Measurements from ENCODE around the gene NTN4.
A peak's percentile ranks its signal among the peaks of the same experiment; 100 is the strongest.

NTN4 gene

GRCh38 chr12:95648990-95649791 lies 141.4 kb downstream of the NTN4 start:
- in situ Hi-C loops (cut with HindIII; ENCODE audit: low pct_unique_long_range_greater_than_20kb, low sequenced_read_pairs): no loop called here
- peak; percentile 88 to 97 for DNase-seq (ENCODE audit: low read depth in 1 of 2, low spot score in 1 of 2)
- peak; percentile 78 for TF ChIP-seq JUND (IDR thresholded peaks at IDR 0.05; ENCODE audit: low read depth)

- DNase-seq (ENCODE audit: low read depth in 1 of 2, low spot score in 1 of 2): peak in 1 of 2 experiments; percentile 31
- in situ Hi-C loops (cut with HindIII; ENCODE audit: low pct_unique_long_range_greater_than_20kb, low sequenced_read_pairs): no loop called here
- no peak for TF ChIP-seq JUND (IDR thresholded peaks at IDR 0.05; ENCODE audit: low read depth)
Observed at GRCh38 chr12:95646781-95647190, 143.8 kb downstream of the NTN4 start.

DNA sequence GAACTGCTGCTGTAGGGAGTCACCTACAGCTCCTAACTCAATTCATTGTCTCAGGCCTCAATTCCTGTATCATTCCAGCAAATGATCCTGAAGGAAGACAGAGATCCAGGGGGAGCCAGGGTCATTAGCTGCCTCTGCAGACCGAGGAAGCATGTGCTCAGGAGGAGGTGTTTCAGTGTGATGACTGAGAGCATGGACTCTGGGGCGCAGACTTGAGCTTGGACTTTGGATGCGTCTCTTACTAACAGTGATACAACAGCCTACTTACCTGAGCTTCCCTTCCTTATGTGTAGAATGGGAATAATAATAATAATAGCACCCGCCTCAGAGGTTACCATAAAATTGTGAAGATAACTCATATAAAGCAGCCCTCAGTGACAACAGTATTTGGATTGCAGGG lies 147.3 kb downstream of the NTN4 start:
- no peak for TF ChIP-seq JUND (IDR thresholded peaks at IDR 0.05; ENCODE audit: low read depth)
- no peak for DNase-seq (ENCODE audit: low read depth in 1 of 2, low spot score in 1 of 2)

GRCh38 chr12:95642583-95642982 lies 148.0 kb downstream of the NTN4 start:
- DNase-seq (ENCODE audit: low read depth in 1 of 2, low spot score in 1 of 2): no peak
- TF ChIP-seq JUND (IDR thresholded peaks at IDR 0.05; ENCODE audit: low read depth): no peak
- in situ Hi-C loops (cut with HindIII; ENCODE audit: low pct_unique_long_range_greater_than_20kb, low sequenced_read_pairs): no loop called here

More for the DNA sequence above, 147.3 kb downstream of the NTN4 start:
- in situ Hi-C loops (cut with HindIII; ENCODE audit: low pct_unique_long_range_greater_than_20kb, low sequenced_read_pairs): no loop called here

GRCh38 chr12:95641299-95641952 lies 149.1 kb downstream of the NTN4 start:
- in situ Hi-C loops (cut with HindIII; ENCODE audit: low pct_unique_long_range_greater_than_20kb, low sequenced_read_pairs): no loop called here
- TF ChIP-seq JUND (IDR thresholded peaks at IDR 0.05; ENCODE audit: low read depth): no peak

GRCh38 chr12:95640516-95640915 lies 150.0 kb downstream of the NTN4 start:
- in situ Hi-C loops (cut with HindIII; ENCODE audit: low pct_unique_long_range_greater_than_20kb, low sequenced_read_pairs): no loop called here
- no peak for DNase-seq (ENCODE audit: low read depth in 1 of 2, low spot score in 1 of 2)
- TF ChIP-seq JUND (IDR thresholded peaks at IDR 0.05; ENCODE audit: low read depth): no peak

More at GRCh38 chr12:95641299-95641952, 149.1 kb downstream of the NTN4 start:
- DNase-seq (ENCODE audit: low read depth in 1 of 2, low spot score in 1 of 2): no peak

DNA sequence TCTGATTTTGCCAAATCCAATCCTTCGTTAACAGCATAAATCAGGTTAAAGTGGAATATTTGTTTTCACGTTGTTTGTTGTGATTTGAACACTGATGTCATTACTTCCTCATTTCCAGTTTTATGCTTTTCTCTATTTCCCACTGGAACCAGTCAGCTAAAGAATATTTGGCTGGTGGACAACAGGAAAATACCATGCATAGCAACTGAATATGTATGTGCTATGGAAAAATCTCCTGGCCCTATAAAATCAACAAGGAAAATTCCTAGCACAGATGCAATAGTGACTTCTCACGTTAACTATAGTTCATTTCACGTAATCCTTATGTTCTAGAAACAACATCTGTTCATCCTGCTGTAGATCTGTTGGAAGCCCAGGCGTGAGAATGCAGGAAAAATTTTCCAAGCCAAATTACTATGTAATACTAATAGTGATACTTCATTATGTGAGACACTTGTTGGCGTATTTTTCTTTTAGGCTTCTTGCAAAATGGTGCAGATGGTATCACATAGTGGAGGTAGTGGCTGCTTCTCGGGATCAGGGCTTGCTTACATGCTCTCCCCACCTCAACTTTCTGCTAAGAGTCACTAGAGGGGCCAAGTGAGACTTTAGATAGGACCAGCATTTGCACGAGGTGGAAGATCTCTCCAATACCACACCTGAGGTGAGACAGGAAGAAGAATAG lies 153.0 kb downstream of the NTN4 start:
- DNase-seq (ENCODE audit: low read depth in 1 of 2, low spot score in 1 of 2): peak in 1 of 2 experiments; percentile 77
- TF ChIP-seq JUND (IDR thresholded peaks at IDR 0.05; ENCODE audit: low read depth): peak; percentile 64; the same call in 1 of the 2 replicates
- in situ Hi-C loops (cut with HindIII; ENCODE audit: low pct_unique_long_range_greater_than_20kb, low sequenced_read_pairs): no loop called here

GRCh38 chr12:95637010-95637409 lies 153.6 kb downstream of the NTN4 start:
- in situ Hi-C loops (cut with HindIII; ENCODE audit: low pct_unique_long_range_greater_than_20kb, low sequenced_read_pairs): no loop called here
- no peak for TF ChIP-seq JUND (IDR thresholded peaks at IDR 0.05; ENCODE audit: low read depth)
- DNase-seq (ENCODE audit: low read depth in 1 of 2, low spot score in 1 of 2): no peak

- no peak for TF ChIP-seq JUND (IDR thresholded peaks at IDR 0.05; ENCODE audit: low read depth)
- DNase-seq (ENCODE audit: low read depth in 1 of 2, low spot score in 1 of 2): peak in 1 of 2 experiments; percentile 40
- in situ Hi-C loops (cut with HindIII; ENCODE audit: low pct_unique_long_range_greater_than_20kb, low sequenced_read_pairs): no loop called here
Observed at GRCh38 chr12:95634622-95635621, 155.6 kb downstream of the NTN4 start.

DNA sequence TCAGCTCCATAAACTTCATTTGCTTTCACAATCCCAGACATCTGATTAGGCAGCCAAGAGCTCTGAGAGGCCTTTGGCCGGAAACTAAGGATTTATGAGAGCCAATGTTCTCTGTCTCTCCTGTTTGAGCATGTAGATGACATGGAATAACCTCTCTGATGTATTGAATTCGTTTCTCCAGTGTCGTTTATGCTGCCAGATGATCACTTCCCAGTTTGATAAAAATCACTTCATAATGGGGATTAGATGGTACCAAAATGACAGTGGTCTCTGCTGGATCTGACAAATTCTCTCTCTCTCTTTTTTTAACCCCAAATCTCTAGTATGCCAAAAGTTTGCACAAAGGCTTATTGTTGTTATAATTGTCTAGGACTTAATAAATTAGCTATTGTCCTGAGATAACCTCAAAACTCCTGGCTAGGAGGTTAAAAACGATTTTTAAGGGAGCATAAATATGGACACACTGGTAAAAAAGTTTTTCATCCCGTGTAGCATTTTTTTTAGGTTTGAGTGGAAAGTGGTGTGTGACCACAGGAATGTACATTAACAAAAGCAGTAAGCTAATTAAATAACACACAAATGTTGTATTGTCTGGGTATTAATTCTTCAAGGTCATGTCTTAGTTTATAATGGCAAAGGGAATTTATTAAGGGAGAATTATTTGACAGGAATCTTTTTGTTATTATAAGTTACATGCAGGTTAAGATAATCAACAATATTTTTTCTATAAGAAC lies 156.7 kb downstream of the NTN4 start:
- no peak for TF ChIP-seq JUND (IDR thresholded peaks at IDR 0.05; ENCODE audit: low read depth)
- no peak for DNase-seq (ENCODE audit: low read depth in 1 of 2, low spot score in 1 of 2)
- in situ Hi-C loops (cut with HindIII; ENCODE audit: low pct_unique_long_range_greater_than_20kb, low sequenced_read_pairs): no loop called here

- in situ Hi-C loops (cut with HindIII; ENCODE audit: low pct_unique_long_range_greater_than_20kb, low sequenced_read_pairs): no loop called here
- no peak for TF ChIP-seq JUND (IDR thresholded peaks at IDR 0.05; ENCODE audit: low read depth)
- DNase-seq (ENCODE audit: low read depth in 1 of 2, low spot score in 1 of 2): no peak
Observed at GRCh38 chr12:95633049-95633731, 157.4 kb downstream of the NTN4 start.

Measured in T47D (cell line).